Stimulated activated CD8-positive, alpha-beta memory T cell treated with anti-CD3 and anti-CD28 coated beads, Interleukin-15, amount 100 ng/mL, for 1 hour (primary cell): Measurements from ENCODE around the gene GON4L.
"Not testable (repeated sequence)": the region's sequence is repeated elsewhere in the genome, so short reads cannot be mapped to it uniquely, and the experiment has no call there.

Experiments used
- DNase-seq: peaks from one replicate; pipeline ENCODE4 v3.0.0-alpha.2; 2020; ENCODE audit warnings: low read depth

Gene GON4L

GRCh38 chr1:155871390-155871789, 14.4 kb upstream of the GON4L start:
- DNase-seq, result no peak

GRCh38 chr1:155867766-155868165, 10.8 kb upstream of the GON4L start:
- no peak for DNase-seq

- no peak for DNase-seq
Measured at GRCh38 chr1:155864393-155864792, 7.4 kb upstream of the GON4L start.

GRCh38 chr1:155861896-155862295, 4.9 kb upstream of the GON4L start:
- no peak for DNase-seq

DNA sequence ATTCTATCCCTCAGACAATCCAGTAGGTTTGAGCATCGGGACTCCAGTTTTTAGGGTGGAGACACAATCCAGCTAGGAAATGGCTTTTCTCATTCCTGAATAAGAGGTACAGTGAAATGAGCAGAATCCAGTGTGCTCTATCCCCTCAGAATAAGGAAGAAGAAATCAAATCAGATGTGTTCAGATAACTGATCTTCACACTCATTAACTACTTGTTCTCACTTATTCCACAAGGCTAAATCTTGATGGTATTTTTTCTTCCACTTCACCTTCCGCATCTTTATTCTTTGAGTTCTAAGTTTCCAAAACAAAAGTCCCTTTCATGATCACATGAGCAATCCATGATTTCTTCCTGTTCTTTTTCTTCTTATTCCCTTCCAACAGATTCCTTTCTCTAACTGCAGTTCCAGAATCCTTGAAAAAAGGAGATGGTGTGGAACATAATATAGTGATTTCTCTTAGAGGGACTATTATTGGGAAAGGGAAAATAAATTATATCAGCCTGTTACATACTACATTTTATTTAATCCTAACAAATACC, 4.0 kb upstream of the GON4L start:
- DNase-seq, result no peak

GRCh38 chr1:155859881-155860871, 3.2 kb upstream of the GON4L start:
- no peak for DNase-seq

DNA sequence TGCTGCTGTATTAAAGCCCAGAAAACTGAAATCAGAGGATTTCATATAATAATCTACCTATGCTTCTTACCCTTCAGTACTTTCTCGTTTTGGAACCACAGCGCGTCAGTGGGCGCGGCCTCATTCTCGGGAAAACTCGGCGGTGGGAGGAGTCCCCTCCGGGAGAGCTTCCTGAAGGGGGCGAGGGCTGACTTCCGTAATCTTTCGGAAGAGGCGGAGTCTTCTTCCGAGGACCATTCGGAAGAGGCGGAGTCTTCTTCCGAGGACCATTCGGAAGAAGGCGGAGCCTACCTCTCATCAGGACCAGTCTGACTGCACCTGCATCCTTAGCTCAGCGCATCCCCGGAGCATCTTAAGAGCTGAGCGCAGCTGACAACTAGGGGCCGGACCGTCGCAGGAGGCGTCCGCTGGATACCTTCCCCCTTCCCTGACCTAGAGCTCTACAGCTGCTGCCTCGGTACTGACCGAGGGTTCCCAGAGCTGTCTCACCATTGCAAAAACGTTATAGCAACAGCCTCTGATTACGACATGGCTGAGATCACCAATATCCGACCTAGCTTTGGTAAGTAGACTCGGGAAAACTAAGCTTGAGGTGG, 2.3 kb upstream of the GON4L start, which contains the start of gene SYT11:
Gene SYT11 (plus strand): TSS at position 334 of the 596 bp plus-strand sequence. CDS start 195 bp downstream, at position 529.
- DNase-seq, result peak; percentile 93

- no peak for DNase-seq
Measured at GRCh38 chr1:155858800-155859233, 1.8 kb upstream of the GON4L start.

- no peak for DNase-seq
Measured at GRCh38 chr1:155856257-155856974, 598 bp downstream of the GON4L start.

DNA sequence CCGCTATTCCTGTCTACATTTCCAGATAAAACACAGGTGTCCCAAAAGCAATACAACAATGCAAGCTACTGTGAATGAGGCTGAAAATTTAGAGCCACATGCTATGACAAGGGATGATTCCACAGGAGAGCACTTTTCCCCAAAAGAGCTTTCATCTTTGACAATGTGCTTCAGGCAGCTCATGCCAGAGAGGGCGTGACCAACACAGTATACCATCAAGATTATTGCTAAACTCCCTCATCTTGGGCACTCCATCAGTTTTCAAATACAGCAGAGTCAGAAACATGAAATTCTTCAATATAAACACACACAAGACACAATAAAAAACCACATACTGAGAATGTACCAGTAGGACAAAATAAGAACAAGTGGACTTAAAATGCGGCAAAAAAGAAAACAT, 6.7 kb downstream of the GON4L start:
- no peak for DNase-seq

- DNase-seq, result no peak
Measured at GRCh38 chr1:155847823-155848529, 9.0 kb downstream of the GON4L start.

DNA sequence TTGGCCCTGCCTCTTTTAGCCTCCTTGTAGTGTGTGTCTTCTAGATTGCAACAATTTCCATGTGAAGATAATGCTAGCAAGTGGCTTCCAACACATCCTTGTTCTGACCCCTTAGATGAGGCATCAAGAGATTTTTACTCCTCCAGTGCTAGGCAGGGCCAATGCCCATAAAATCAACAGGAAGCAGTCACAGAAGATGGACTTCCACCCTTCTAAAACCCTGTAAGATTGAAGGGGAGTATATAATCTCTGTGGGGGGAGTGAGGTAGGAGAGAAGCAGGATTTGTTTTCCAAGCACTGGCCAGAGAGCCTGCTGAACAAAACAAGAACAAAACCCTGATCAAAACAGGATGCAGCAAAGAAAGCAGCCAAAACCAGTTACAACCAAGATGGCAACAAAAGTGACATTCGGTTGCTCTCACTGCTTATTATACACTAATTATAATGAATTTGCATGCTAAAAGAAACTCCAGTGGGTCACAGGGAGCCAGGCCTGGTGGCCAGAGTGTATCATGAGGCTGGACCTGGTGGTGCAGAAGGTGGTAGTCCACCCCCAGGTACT, 12.1 kb downstream of the GON4L start:
- DNase-seq, result no peak

DNA sequence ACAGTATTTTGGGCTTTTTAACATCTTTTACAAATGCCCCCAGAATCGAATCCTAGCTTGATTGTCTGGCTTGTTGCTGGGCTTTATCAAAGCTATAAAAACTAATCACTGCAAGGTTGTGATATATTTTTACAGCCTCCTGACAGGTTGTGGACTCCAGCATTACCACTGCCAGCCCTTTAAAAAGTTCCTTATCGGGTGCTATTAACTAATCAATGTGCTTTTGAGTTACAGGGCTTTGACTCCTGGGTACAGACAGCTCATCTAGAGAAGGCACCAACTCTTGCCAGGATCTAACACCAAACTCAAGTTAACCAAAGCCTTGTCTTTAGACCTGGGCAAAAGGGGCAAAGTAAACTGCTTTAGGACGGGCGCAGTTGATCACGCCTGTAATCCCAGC, 16.6 kb downstream of the GON4L start:
- DNase-seq, result no peak

DNA sequence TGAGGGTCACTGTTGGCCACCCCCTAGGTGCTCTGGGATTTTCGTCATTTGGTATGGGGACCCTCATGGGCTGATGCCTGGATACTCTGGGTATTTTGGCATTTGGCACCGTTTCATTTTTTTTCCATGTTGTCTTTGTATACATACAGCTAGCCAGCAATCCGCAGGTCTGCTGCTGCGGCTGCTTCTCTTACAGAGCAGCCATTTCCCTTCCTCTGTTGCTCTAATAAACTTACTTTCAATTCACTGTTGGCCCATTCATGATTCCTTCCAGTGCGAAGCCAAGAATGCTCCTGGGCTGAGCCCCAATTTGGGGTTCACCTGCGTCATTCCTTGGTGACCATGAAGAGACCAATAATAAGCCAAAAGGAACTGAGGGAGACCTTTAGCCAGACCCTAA, 21.5 kb downstream of the GON4L start:
- no peak for DNase-seq

GRCh38 chr1:155834927-155835399, 22.1 kb downstream of the GON4L start:
- DNase-seq, result not testable (repeated sequence)

- DNase-seq, result no peak
Measured at GRCh38 chr1:155834296-155834926, 22.6 kb downstream of the GON4L start.

DNA sequence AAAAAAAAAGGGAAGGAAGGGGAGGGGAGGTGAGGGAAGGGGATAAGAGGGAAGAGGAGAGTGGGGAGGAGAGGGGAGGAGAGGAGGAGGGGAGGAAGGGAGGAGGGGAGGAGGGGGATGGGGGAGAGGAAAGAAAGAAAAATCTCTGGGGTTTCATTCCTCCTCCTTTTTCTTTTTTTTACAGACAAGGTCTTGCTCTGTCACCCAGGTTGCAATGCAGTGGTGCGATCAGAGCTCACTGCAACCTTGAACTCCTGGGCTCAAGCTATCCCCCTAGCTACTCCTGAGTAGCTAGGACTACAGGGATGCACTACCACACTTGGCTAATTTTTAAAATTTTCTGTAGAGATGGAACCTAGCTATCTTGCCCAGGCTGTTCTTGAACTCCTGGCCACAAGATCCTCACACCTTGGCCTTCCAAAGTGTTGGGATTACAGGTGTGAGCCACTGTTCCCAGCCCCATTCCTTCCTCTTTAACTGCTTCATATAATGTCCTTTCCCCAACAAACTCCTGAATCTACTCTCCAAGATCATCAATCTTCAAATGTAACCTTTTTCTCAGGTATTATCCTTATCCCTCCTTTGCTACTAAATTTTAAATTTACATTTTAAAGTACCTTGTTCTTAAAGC, 23.2 kb downstream of the GON4L start:
- DNase-seq, result no peak

DNA sequence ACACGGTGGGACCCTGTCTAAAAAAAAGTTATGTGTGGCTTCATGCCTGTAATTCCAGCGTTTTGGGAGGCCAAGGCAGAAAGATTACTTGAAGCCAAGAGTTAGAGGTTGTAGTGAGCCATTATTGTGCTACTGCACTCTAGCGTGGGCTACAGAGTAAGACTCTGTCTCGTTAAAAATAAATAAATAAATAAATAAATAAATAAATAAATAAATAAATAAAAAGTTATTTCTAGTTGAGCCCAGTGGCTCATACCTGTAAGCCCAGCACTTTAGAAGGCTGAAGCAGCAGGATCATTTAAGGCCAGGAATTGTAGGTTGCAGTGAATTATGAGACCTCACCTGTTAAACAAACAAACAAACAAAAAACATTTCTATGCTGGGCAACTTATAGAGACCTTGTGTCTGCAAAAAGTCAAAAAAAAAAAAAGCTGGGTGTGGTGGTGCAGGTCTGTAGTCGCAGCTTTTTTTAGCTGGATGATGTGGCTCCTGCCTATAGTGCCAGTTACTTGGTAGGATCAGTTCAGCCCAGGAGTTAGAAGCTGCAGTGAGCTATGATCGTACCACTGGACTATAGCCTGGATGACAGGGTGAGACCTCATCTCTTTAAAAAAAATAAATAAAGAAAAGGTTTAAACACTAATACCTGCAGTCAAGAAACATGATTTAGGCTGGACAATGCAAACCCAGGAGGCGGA, 25.6 kb downstream of the GON4L start:
- DNase-seq, result no peak

DNA sequence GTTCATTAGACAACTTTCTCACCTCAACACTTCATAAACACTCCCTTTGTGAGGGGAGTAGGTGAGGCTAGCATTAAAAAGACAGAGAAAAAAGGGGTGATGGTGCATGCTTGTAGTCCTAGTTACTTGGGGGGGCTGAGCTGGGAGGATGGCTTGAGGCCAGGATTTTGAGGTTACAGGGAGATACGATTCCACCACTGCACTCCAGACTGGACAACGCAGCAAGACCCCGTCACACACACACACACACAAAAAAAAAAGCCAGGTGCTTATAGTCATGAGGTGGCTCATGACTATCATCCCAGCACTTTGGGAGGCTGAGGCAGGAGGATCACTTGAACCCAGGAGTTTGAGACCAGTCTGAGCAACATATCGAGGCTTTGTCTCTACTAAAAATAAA, 29.6 kb downstream of the GON4L start:
- no peak for DNase-seq

- DNase-seq, result no peak
Measured at GRCh38 chr1:155816351-155816750, 40.7 kb downstream of the GON4L start.
